ENCODE data around the gene SNX9. TPM values are rescaled to one million over a fixed set of nuclear protein-coding genes. Genes with fewer than 3 reads are reported as not detected.

SNX9 gene
- total RNA-seq, 1 donor from 2014 or later = 65.0 TPM

DNA sequence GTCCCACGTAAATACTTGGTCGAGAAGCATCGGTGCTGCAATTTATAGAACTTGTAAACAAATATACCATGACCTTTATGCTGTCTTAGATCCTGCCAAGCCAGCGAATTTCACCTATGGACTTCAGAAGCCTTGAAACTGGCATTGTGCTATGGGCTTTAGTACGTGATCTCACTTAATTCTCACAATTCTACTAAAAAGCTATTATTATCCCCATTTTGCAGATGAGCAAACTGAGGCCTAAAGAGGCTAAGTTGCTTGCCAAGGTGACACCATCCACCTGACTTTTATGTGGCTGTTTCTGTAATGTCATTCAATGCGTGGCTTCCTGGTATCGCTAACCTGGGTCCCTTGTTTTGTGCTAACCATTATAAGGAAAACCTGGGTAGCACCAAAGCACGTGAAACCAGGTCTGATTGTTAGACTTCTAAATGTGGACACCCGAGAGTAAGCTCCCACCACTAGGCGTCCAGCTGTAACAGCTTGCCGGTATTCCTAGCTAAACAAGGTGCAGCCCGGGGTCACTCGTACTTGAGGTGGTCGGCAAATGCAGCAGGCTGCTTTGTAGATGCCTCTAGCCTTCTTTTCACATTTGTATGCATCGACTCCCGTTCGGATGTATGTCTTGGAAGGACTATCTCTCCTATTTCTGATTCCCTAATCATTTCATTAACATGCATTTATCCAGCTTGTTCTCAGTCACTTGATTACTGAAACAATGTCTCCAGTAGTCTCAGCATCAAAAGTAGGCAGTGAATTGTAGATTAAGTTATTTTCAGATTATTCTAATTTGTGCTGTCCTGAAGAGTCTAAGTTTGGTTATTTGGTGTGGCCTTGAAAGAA, 159.7 kb downstream of the SNX9 start:
- peak overlapping the region; percentile 84 for H3K27ac Mint-ChIP-seq (ENCODE audit: unreplicated experiment)
- H3K4me1 Mint-ChIP-seq (ENCODE audit: unreplicated experiment) = peaks cover 52% of the 10 kb centered on the region
- no peak for DNase-seq (ENCODE audit: extremely low spot score, unreplicated experiment)
- no peaks in the 10 kb centered on the region for H3K9me3 Mint-ChIP-seq (ENCODE audit: unreplicated experiment)
- H3K27me3 Mint-ChIP-seq (ENCODE audit: unreplicated experiment) = no peaks in the 10 kb centered on the region
- peak; percentile 62 for TF ChIP-seq CTCF (IDR thresholded peaks at IDR 0.05)
- peak overlapping the region; percentile 78 for H3K4me3 Mint-ChIP-seq (ENCODE audit: unreplicated experiment)
- H3K36me3 Mint-ChIP-seq (ENCODE audit: unreplicated experiment) = no peaks in the 10 kb centered on the region

- H3K4me3 Mint-ChIP-seq (ENCODE audit: unreplicated experiment) = peak overlapping the region; percentile 78
- no peak for DNase-seq (ENCODE audit: extremely low spot score, unreplicated experiment)
- H3K9me3 Mint-ChIP-seq (ENCODE audit: unreplicated experiment) = no peaks in the 10 kb centered on the region
- no peaks in the 10 kb centered on the region for H3K27me3 Mint-ChIP-seq (ENCODE audit: unreplicated experiment)
- H3K4me1 Mint-ChIP-seq (ENCODE audit: unreplicated experiment) = peaks cover 56% of the 10 kb centered on the region
- peak overlapping the region; percentile 84 for H3K27ac Mint-ChIP-seq (ENCODE audit: unreplicated experiment)
- TF ChIP-seq CTCF (IDR thresholded peaks at IDR 0.05) = no peak
- no peaks in the 10 kb centered on the region for H3K36me3 Mint-ChIP-seq (ENCODE audit: unreplicated experiment)
Measured at GRCh38 chr6:157983406-157984119, 160.5 kb downstream of the SNX9 start.

GRCh38 chr6:157984128-157984527, 161.1 kb downstream of the SNX9 start:
- Mint-ChIP-seq H3K4me1 (ENCODE audit: unreplicated experiment) (peaks cover 62% of the 10 kb centered on the region), H3K36me3 (ENCODE audit: unreplicated experiment) (no peaks in the 10 kb centered on the region), H3K4me3 (ENCODE audit: unreplicated experiment) (peak overlapping the region; percentile 78), H3K27me3 (ENCODE audit: unreplicated experiment) (no peaks in the 10 kb centered on the region), H3K27ac (ENCODE audit: unreplicated experiment) (peak overlapping the region; percentile 84), H3K9me3 (ENCODE audit: unreplicated experiment) (no peaks in the 10 kb centered on the region)
- no peak for DNase-seq (ENCODE audit: extremely low spot score, unreplicated experiment)
- no peak for TF ChIP-seq CTCF (IDR thresholded peaks at IDR 0.05)

GRCh38 chr6:157984686-157985225, 161.7 kb downstream of the SNX9 start:
- Mint-ChIP-seq H3K4me1 (ENCODE audit: unreplicated experiment) (peaks cover 68% of the 10 kb centered on the region), H3K9me3 (ENCODE audit: unreplicated experiment) (no peaks in the 10 kb centered on the region), H3K4me3 (ENCODE audit: unreplicated experiment) (peak overlapping the region; percentile 78), H3K27ac (ENCODE audit: unreplicated experiment) (peak overlapping the region; percentile 84), H3K27me3 (ENCODE audit: unreplicated experiment) (no peaks in the 10 kb centered on the region), H3K36me3 (ENCODE audit: unreplicated experiment) (no peaks in the 10 kb centered on the region)
- no peak for TF ChIP-seq CTCF (IDR thresholded peaks at IDR 0.05)
- DNase-seq (ENCODE audit: extremely low spot score, unreplicated experiment) = no peak
